Measurements from ENCODE around the gene LCK.

- TF ChIP-seq USF1 (IDR thresholded peaks at IDR 0.05; ENCODE audit: borderline replicate concordance, low read depth) = no peak
- TF ChIP-seq CTCF (IDR thresholded peaks at IDR 0.05) = no peak
- no peak for TF ChIP-seq POLR2AphosphoS5 (IDR thresholded peaks at IDR 0.05; ENCODE audit: low read depth, low read length)
- TF ChIP-seq ELF1 (IDR thresholded peaks at IDR 0.05) = no peak
- no peak for TF ChIP-seq EP300 (IDR thresholded peaks at IDR 0.05; ENCODE audit: borderline replicate concordance in 1 of 2, low read depth in 1 of 2, low read length in 1 of 2)
- no peak for TF ChIP-seq TEAD4 (IDR thresholded peaks at IDR 0.05; ENCODE audit: borderline replicate concordance, insufficient read depth)
- TF ChIP-seq EZH2phosphoT487 (IDR thresholded peaks at IDR 0.05; ENCODE audit: borderline replicate concordance, low read depth) = no peak
- no peak for TF ChIP-seq JUND (IDR thresholded peaks at IDR 0.05)
These were observed 80.5 kb downstream of the LCK start for GRCh38 chr1:32331549-32331948.

All from SK-N-SH (cell line).